KMS-11 (cell line): ENCODE data around the gene CCIN.
"Not testable (repeated sequence)": the region's sequence is repeated elsewhere in the genome, so short reads cannot be mapped to it uniquely, and the experiment has no call there.

Source experiments
- H2AFZ ChIP-seq: fragments of 200-600 bp; sonication (generic); 2 replicates; pipeline ENCODE4 v1.6.1; 2016; ENCODE audit warnings: antibody characterized with exemption, mixed run types, low read depth
- H3K27ac ChIP-seq: fragments of 200-600 bp; sonication (generic); 2 replicates; pipeline ENCODE4 v1.6.1; 2016; ENCODE audit warnings: mild to moderate bottlenecking, mixed run types
- H3K27me3 ChIP-seq: fragments of 200-600 bp; sonication (generic); 2 replicates; pipeline ENCODE4 v1.6.1; 2017; ENCODE audit warnings: mild to moderate bottlenecking, low read depth, mixed run types, moderate library complexity; ENCODE audit not compliant: insufficient read depth
- H3K36me3 ChIP-seq: fragments of 200-600 bp; sonication (generic); 2 replicates; pipeline ENCODE4 v1.6.1; 2017; ENCODE audit warnings: mild to moderate bottlenecking, mixed run types; ENCODE audit not compliant: insufficient read depth
- H3K4me1 ChIP-seq: fragments of 200-600 bp; sonication (generic); 2 replicates; pipeline ENCODE4 v1.6.1; 2016; ENCODE audit warnings: mild to moderate bottlenecking, low read depth, mixed run types; ENCODE audit not compliant: poor library complexity, severe bottlenecking
- H3K4me2 ChIP-seq: fragments of 200-600 bp; sonication (generic); 2 replicates; pipeline ENCODE4 v1.7.0; 2016; ENCODE audit warnings: mild to moderate bottlenecking, mixed run types
- H3K4me3 ChIP-seq: fragments of 200-600 bp; sonication (generic); IDR thresholded peaks from 2 replicates; pipeline ENCODE4 v1.6.1; 2017; ENCODE audit warnings: low read depth, low read length, mixed read lengths; ENCODE audit not compliant: insufficient read depth
- H3K79me2 ChIP-seq: fragments of 200-600 bp; sonication (generic); 2 replicates; pipeline ENCODE4 v1.6.1; 2016; ENCODE audit warnings: low read depth, mixed run types; ENCODE audit not compliant: insufficient read depth
- H3K9ac ChIP-seq: fragments of 200-600 bp; sonication (generic); 2 replicates; pipeline ENCODE4 v1.6.1; 2016; ENCODE audit warnings: mild to moderate bottlenecking, mixed run types
- H4K20me1 ChIP-seq: fragments of 200-600 bp; sonication (generic); 2 replicates; pipeline ENCODE4 v1.6.1; 2016; ENCODE audit warnings: mild to moderate bottlenecking, mixed run types; ENCODE audit not compliant: insufficient read depth
- CTCF ChIP-seq: fragments of 200-600 bp; sonication (generic); conservative IDR thresholded peaks from 2 replicates; pipeline ENCODE4 v1.6.1; 2017; ENCODE audit warnings: low read depth, mild to moderate bottlenecking, antibody characterized with exemption, low read length, moderate library complexity, mixed read lengths

The CCIN gene

GRCh38 chr9:36128349-36128748 is 40.8 kb upstream of the CCIN start:
- no peak overlapping the region for H3K9ac ChIP-seq
- H3K4me1 ChIP-seq = no peaks in the 10 kb centered on the region
- no peaks in the 10 kb centered on the region for H4K20me1 ChIP-seq
- H3K4me3 ChIP-seq = no peak overlapping the region
- no peak overlapping the region for H2AFZ ChIP-seq
- H3K27ac ChIP-seq = no peak overlapping the region
- no peaks in the 10 kb centered on the region for H3K27me3 ChIP-seq
- no peaks in the 10 kb centered on the region for H3K79me2 ChIP-seq
- H3K4me2 ChIP-seq = no peak overlapping the region
- H3K36me3 ChIP-seq = no peaks in the 10 kb centered on the region
- TF ChIP-seq CTCF = no peak

GRCh38 chr9:36129139-36129538 is 40.0 kb upstream of the CCIN start:
- H3K4me1 ChIP-seq = no peaks in the 10 kb centered on the region
- H3K4me2 ChIP-seq = no peak overlapping the region
- no peaks in the 10 kb centered on the region for H3K36me3 ChIP-seq
- H3K4me3 ChIP-seq = no peak overlapping the region
- H3K9ac ChIP-seq = no peak overlapping the region
- no peaks in the 10 kb centered on the region for H4K20me1 ChIP-seq
- H3K27ac ChIP-seq = no peak overlapping the region
- H3K27me3 ChIP-seq = no peaks in the 10 kb centered on the region
- H3K79me2 ChIP-seq = no peaks in the 10 kb centered on the region
- H2AFZ ChIP-seq = no peak overlapping the region
- TF ChIP-seq CTCF = no peak

GRCh38 chr9:36131666-36132065 is 37.5 kb upstream of the CCIN start:
- H3K4me2 ChIP-seq, H3K27ac ChIP-seq, H3K27me3 ChIP-seq, H3K4me1 ChIP-seq, H3K9ac ChIP-seq, H3K36me3 ChIP-seq, H2AFZ ChIP-seq, H3K79me2 ChIP-seq, H3K4me3 ChIP-seq, H4K20me1 ChIP-seq: not testable (repeated sequence)

- H4K20me1 ChIP-seq = no peaks in the 10 kb centered on the region
- H2AFZ ChIP-seq = no peak overlapping the region
- H3K4me2 ChIP-seq = no peak overlapping the region
- H3K36me3 ChIP-seq = no peaks in the 10 kb centered on the region
- H3K9ac ChIP-seq = no peak overlapping the region
- no peak for TF ChIP-seq CTCF
- no peak overlapping the region for H3K4me3 ChIP-seq
- H3K79me2 ChIP-seq = no peaks in the 10 kb centered on the region
- H3K27me3 ChIP-seq = no peaks in the 10 kb centered on the region; the same call in 1 of the 2 replicates
- no peak overlapping the region for H3K27ac ChIP-seq
- H3K4me1 ChIP-seq = peaks cover 4% of the 10 kb centered on the region
Observed at GRCh38 chr9:36132086-36132485, 37.1 kb upstream of the CCIN start.

- no peak for TF ChIP-seq CTCF
- Histone ChIP-seq H3K4me3 (no peak overlapping the region), H2AFZ (no peak overlapping the region), H3K9ac (no peak overlapping the region), H3K36me3 (no peaks in the 10 kb centered on the region), H3K4me2 (no peak overlapping the region), H3K4me1 (peaks cover 16% of the 10 kb centered on the region), H3K27me3 (no peaks in the 10 kb centered on the region; the same call in 1 of the 2 replicates), H3K79me2 (no peaks in the 10 kb centered on the region), H3K27ac (no peak overlapping the region), H4K20me1 (no peaks in the 10 kb centered on the region)
Observed at GRCh38 chr9:36134761-36135505, 34.3 kb upstream of the CCIN start.
